Liver (tissue), 2 donors: ENCODE data around the gene CRISP1.

Source experiments
- CTCF ChIP-seq: fragments of 150-350 bp; IDR thresholded peaks from 2 replicates; pipeline ENCODE4 v1.5.1; 2017; ENCODE audit warnings: improper control_type of control experiment, low read depth, low read length; ENCODE audit not compliant: missing input control
- YY1 ChIP-seq: IDR thresholded peaks from 2 replicates; pipeline ENCODE4 v1.6.1; 2016; ENCODE audit warnings: antibody characterized with exemption, mild to moderate bottlenecking
- ZBTB33 ChIP-seq: IDR thresholded peaks from 2 replicates; pipeline ENCODE4 v1.6.1; 2016; ENCODE audit warnings: antibody characterized with exemption
- donor health status: healthy.

- no peak for TF ChIP-seq CTCF
- TF ChIP-seq YY1 = no peak
- no peak for TF ChIP-seq ZBTB33
These were observed 24.9 kb downstream of the CRISP1 start for GRCh38 chr6:49841424-49841823.
